HG02759 (cell line): ENCODE results near the gene PPP3CA.
"Not testable (repeated sequence)": the region's sequence is repeated elsewhere in the genome, so short reads cannot be mapped to it uniquely, and the experiment has no call there.

ENCODE experiments used
- ATAC-seq: cut with Tn5 transposase; IDR thresholded peaks from one replicate; pipeline ENCODE4 v1.9.1; 2021; ENCODE audit warnings: mild to moderate bottlenecking, moderate library complexity; ENCODE audit not compliant: unreplicated experiment

Gene PPP3CA

DNA sequence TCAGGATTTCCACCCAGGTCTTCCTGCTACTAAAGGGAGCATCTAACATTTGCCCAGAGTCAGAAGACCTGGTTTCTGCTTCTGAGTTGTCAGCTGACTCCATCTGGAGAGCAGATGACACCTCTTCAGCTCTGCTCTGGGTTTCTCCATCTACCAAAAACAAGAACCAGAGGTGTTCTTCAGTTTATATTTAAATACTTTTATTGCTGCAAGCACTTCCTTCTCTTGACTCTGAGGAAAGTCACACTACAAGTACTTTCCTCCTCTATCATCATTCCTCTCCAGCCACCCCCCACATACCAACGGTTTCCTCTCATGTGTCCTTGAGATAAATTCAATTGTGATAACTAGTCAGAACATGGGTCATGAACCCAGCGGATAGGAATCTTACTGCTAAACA lies 88.4 kb downstream of the PPP3CA start:
- no peak for ATAC-seq

GRCh38 chr4:101256222-101256621 lies 91.1 kb downstream of the PPP3CA start:
- no peak for ATAC-seq

GRCh38 chr4:101254776-101255175 lies 92.5 kb downstream of the PPP3CA start:
- ATAC-seq, result no peak

- no peak for ATAC-seq
Measured at GRCh38 chr4:101253121-101253520, 94.2 kb downstream of the PPP3CA start.

GRCh38 chr4:101252721-101253120 lies 94.6 kb downstream of the PPP3CA start:
- no peak for ATAC-seq

GRCh38 chr4:101251261-101251660 lies 96.1 kb downstream of the PPP3CA start:
- ATAC-seq, result no peak

DNA sequence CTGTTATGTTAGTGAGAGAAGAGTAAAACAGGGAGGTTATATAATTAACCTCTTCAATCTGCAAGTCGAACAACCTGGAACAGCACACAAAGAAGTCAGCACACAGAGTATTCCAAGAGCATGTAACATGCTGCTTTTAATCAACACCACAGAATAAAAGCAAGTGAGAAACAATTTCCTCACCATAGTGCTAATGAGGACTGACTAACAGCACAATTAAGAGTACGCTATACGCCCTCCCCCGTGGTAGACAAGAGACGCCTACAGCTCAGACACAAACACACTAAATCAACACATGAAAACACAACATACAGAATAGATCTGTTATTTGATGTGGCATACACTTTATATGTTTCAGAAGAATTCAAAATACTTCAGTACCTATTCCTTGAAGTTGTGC lies 103.0 kb downstream of the PPP3CA start:
- no peak for ATAC-seq

GRCh38 chr4:101242441-101242840 lies 104.9 kb downstream of the PPP3CA start:
- ATAC-seq, result no peak

DNA sequence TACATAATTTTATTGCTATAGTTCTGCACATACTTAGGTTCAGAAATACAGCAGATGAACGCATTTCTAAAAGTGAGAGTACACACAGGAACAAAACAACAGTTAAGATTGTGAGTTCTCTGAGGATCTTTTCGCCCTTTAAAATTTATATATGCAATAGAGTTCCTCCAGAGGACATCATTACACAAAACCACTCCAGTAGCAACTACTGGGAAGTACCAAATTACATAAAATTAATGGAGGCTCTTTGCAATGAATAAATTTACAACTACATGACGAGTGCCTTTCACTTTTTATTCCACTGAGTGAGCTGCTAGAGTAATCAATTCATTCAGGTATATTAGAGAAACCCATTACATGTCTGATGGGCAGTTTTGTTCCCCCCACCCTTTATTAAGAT lies 107.2 kb downstream of the PPP3CA start:
- ATAC-seq, result no peak

GRCh38 chr4:101239665-101240064 lies 107.7 kb downstream of the PPP3CA start:
- no peak for ATAC-seq

GRCh38 chr4:101238706-101239105 lies 108.6 kb downstream of the PPP3CA start:
- ATAC-seq, result no peak

DNA sequence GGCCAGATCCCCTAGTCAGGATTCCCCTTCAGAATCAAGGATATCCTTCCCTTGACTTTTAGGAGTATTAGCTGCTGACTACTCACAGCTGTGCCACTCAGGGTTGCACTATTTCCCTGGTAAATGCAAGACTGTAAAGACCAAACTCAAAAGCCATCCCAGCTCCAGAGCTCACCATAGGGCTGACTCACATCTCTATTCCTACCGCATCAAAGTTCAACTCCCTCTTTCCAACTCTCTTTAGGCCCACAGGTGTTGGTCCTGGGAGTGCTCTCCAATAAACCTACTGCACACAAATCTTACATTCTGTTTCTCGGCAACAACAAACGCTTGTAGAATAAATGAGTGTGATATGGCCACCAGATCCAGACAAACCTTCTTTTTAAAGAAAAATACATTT lies 109.6 kb downstream of the PPP3CA start:
- ATAC-seq, result no peak

DNA sequence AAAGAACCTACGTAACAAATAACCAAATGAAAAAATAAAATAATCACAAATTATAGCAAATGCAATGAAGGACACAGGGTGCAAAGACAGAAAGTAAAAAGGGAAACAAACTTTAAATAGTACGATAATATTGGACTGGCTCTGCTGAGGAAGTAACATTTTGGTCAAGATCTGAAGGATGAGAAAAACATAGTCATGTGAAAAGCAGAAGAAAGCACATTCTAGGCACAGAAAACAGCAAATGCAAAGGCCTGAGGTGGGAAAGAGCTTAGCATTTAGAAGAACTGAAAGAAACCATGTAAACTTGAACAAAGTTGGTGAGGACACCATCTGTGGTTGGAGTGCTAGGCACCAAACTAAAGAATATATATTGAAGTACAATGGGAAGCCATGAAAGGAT lies 111.2 kb downstream of the PPP3CA start:
- ATAC-seq, result no peak

- ATAC-seq, result not testable (repeated sequence)
Measured at GRCh38 chr4:101234141-101234540, 113.2 kb downstream of the PPP3CA start.

DNA sequence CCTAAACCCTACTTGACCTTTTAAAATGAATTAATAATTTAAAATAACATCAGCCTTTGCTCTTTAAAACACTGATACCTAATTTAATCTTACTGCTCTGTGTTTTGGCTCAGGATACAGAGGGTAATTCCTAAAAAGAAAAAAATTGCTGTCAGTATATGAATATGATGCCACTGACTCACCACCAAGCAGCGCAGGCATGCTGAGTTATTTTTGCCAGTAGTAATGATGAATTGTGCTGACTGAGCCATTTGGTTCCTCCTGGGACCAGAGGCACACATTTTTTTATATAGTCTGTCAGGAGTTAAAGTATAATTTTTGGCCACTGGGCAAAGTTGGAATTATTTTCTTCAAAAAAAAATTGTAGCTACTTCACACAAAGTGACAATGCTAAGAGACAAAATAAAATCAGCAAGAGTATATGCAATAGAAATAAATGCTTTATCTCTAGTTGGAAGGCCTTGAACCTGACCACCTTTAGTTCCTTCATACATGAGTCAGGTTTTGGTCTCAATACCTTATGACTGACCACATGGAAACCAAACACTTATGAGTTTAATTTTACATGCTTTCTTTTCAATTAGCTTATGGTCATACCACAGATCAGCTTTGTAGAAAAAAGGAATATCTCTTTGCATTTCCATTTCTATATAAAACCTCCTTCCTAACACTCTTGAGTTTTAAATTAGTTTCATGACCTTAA lies 115.1 kb downstream of the PPP3CA start:
- peak; percentile 56 for ATAC-seq

DNA sequence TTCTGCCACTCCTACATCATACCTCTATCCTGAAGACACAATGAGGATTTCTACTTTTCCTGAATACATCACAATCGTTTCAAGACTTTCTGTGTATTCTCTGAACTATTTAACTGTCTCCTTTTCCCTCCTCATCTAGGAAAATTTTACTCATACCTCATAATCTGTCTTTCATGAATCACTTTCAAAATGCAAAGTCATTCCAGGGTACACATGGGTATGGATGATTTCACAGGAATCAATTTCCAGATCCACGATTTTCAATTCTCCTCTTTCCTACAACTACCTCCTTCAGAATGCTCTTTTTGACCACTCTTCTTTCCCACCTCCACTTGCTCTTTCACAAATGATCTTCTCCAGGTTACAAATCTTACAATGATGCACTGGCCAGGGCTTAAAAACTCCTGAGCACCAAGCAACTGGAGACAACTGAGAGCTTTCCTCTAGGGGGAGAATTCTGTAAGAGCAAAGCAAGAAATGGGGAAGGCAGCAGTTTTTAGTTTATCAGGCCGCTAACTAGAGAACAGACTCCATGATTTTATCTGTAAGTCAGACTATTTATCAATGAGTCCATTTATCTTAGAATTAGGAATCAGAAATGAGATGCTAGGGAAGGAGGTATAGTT lies 116.4 kb downstream of the PPP3CA start:
- ATAC-seq, result no peak

GRCh38 chr4:101229116-101229515 lies 118.2 kb downstream of the PPP3CA start:
- no peak for ATAC-seq

DNA sequence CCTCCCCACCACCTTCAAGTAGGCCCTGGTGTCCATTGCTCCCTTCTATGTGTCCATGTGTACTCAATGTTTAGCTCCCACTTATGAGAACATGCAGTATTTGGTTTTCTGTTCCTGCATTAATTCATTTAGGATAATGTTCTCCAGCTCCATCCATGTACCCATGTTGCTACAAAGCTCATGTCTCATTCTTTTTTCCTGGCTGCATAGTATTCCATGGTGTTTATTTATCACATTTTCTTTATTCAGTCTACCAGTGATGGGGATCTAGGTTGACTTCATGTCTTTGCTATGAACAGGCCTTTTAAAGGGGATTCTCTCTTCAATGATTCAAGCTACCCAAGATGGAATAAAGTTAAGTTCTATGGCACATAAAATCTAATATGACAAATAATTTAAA lies 119.6 kb downstream of the PPP3CA start:
- ATAC-seq, result no peak

- no peak for ATAC-seq
Measured at GRCh38 chr4:101224358-101225218, 122.7 kb downstream of the PPP3CA start.

- ATAC-seq, result no peak
Measured at GRCh38 chr4:101222156-101222845, 125.0 kb downstream of the PPP3CA start.

DNA sequence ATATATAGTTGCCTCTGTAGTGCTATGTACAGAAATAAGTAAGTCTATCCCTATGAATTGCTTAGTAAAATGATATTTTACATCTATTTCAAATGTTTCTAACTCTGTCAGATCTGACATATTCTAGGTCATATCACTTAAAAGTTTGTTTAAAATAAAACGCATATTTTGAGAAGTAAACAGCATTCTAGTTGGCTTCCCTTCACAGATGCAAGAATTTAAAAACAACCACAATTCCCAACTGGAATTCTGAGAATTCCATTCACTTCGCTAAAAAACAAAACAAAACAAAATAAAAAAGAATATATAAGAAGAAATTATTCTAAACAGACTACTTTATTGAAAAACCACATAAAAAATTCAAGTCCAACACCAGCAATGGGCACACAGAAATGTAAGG lies 126.0 kb downstream of the PPP3CA start:
- no peak for ATAC-seq
